Measurements from ENCODE around the gene PKP3. TPM values are rescaled to one million over a fixed set of nuclear protein-coding genes. Genes with fewer than 3 reads are reported as not detected.
"Not testable (repeated sequence)": the region's sequence is repeated elsewhere in the genome, so short reads cannot be mapped to it uniquely, and the experiment has no call there.

PKP3 gene
- total RNA-seq, 2 experiments from 2014 or later = not detected

- BruUV-seq (replicated peaks) = no TSS peak
- H3K36me3 ChIP-seq (ENCODE audit: insufficient read depth, low read length) = no peaks in the 10 kb centered on the region
- H3K27ac ChIP-seq (ENCODE audit: low read depth, low read length, poor library complexity, severe bottlenecking) = no peak overlapping the region
- no peak for DNase-seq (ENCODE audit: low spot score)
- H3K4me3 ChIP-seq (ENCODE audit: low read depth, low read length, poor library complexity, severe bottlenecking) = no peak overlapping the region
- H4K20me1 ChIP-seq (ENCODE audit: insufficient read depth, low read length) = no peaks in the 10 kb centered on the region
- intact Hi-C loops (cut with micrococcal nuclease; ENCODE audit: unreplicated experiment) = no loop called here
- POLR2A ChIA-PET = no interaction called here
- no peaks in the 10 kb centered on the region for H3K79me2 ChIP-seq (ENCODE audit: insufficient read depth, low read depth, low read length)
- H3K9me3 ChIP-seq (ENCODE audit: low read length) = no peaks in the 10 kb centered on the region
- TF ChIP-seq, protein P1, sequence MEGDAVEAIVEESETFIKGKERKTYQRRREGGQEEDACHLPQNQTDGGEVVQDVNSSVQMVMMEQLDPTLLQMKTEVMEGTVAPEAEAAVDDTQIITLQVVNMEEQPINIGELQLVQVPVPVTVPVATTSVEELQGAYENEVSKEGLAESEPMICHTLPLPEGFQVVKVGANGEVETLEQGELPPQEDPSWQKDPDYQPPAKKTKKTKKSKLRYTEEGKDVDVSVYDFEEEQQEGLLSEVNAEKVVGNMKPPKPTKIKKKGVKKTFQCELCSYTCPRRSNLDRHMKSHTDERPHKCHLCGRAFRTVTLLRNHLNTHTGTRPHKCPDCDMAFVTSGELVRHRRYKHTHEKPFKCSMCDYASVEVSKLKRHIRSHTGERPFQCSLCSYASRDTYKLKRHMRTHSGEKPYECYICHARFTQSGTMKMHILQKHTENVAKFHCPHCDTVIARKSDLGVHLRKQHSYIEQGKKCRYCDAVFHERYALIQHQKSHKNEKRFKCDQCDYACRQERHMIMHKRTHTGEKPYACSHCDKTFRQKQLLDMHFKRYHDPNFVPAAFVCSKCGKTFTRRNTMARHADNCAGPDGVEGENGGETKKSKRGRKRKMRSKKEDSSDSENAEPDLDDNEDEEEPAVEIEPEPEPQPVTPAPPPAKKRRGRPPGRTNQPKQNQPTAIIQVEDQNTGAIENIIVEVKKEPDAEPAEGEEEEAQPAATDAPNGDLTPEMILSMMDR (conservative IDR thresholded peaks at IDR 0.05; ENCODE audit: low read length) = no peak
- no peak for TF ChIP-seq EZH2phosphoT487 (IDR thresholded peaks at IDR 0.05; ENCODE audit: borderline replicate concordance, low read depth, low read length)
- no peaks in the 10 kb centered on the region for H3K9me2 ChIP-seq (ENCODE audit: insufficient read depth, low read length)
- no peak overlapping the region for H2AFZ ChIP-seq (ENCODE audit: low read length)
- no peak overlapping the region for H3K4me2 ChIP-seq (ENCODE audit: low read length)
- CTCF ChIA-PET (ENCODE audit: unreplicated experiment) = no interaction called here
- no peaks in the 10 kb centered on the region for H3K4me1 ChIP-seq (ENCODE audit: insufficient read depth, low read length, poor library complexity, severe bottlenecking)
Observed at GRCh38 chr11:400241-400689, 6.3 kb downstream of the PKP3 start.

DNA sequence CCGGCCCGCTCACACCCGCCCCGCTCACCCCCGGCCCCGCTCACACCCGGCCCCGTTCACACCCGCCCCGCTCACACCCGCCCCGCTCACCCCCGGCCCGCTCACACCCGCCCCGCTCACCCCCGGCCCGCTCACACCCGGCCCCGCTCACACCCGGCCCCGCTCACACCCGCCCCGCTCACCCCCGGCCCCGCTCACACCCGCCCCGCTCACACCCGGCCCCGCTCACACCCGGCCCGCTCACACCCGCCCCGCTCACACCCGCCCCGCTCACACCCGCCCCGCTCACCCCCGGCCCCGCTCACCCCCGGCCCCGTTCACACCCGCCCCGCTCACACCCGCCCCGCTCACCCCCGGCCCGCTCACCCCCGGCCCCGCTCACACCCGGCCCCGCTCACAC, 7.2 kb downstream of the PKP3 start:
- DNase-seq (ENCODE audit: low spot score); intact Hi-C loops (cut with micrococcal nuclease; ENCODE audit: unreplicated experiment): not testable (repeated sequence)

DNA sequence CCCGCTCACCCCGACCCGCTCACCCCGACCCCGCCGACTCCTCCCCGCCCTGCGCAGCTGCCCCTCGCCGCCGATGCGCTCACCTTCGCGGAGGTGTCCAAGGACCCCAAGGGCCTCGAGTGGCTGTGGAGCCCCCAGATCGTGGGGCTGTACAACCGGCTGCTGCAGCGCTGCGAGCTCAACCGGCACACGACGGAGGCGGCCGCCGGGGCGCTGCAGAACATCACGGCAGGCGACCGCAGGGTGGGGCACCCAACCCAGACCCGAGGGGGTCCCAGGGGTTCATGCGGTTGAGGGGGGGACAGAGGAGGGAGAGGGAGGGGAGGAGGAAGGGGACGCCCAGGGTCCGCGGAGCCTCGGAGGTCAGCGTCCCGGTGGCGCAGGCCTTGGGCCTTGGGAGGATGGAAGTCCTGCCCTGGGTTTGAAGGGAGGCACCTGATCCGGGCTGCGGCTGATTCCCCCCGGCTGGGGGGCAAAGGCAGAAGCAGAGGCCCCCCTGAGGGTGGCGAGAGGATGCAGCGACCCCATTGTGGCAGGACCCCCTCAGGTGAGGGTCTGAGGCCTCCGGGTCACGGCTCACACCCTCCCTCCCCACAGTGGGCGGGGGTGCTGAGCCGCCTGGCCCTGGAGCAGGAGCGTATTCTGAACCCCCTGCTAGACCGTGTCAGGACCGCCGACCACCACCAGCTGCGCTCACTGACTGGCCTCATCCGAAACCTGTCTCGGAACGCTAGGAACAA, 9.2 kb downstream of the PKP3 start:
- H3K9me3 ChIP-seq (ENCODE audit: low read length) = no peaks in the 10 kb centered on the region
- no TSS peak for BruUV-seq (replicated peaks)
- H3K4me1 ChIP-seq (ENCODE audit: insufficient read depth, low read length, poor library complexity, severe bottlenecking) = peaks cover 11% of the 10 kb centered on the region
- no peaks in the 10 kb centered on the region for H3K36me3 ChIP-seq (ENCODE audit: insufficient read depth, low read length)
- no peak overlapping the region for H3K4me3 ChIP-seq (ENCODE audit: low read depth, low read length, poor library complexity, severe bottlenecking)
- no peak overlapping the region for H2AFZ ChIP-seq (ENCODE audit: low read length)
- CTCF ChIA-PET (ENCODE audit: unreplicated experiment) = no interaction called here
- POLR2A ChIA-PET = no interaction called here
- intact Hi-C loops (cut with micrococcal nuclease; ENCODE audit: unreplicated experiment) = no loop called here
- H3K27ac ChIP-seq (ENCODE audit: low read depth, low read length, poor library complexity, severe bottlenecking) = no peak overlapping the region
- H3K4me2 ChIP-seq (ENCODE audit: low read length) = no peak overlapping the region
- H3K9me2 ChIP-seq (ENCODE audit: insufficient read depth, low read length) = no peaks in the 10 kb centered on the region
- H4K20me1 ChIP-seq (ENCODE audit: insufficient read depth, low read length) = no peaks in the 10 kb centered on the region
- no peaks in the 10 kb centered on the region for H3K79me2 ChIP-seq (ENCODE audit: insufficient read depth, low read depth, low read length)
- TF ChIP-seq, protein P1 (conservative IDR thresholded peaks at IDR 0.05; ENCODE audit: low read length) = no peak
- no peak for TF ChIP-seq EZH2phosphoT487 (IDR thresholded peaks at IDR 0.05; ENCODE audit: borderline replicate concordance, low read depth, low read length)
- no peak for DNase-seq (ENCODE audit: low spot score)

More for the DNA sequence above, 7.2 kb downstream of the PKP3 start:
- H3K36me3 ChIP-seq (ENCODE audit: insufficient read depth, low read length); H3K9me3 ChIP-seq (ENCODE audit: low read length); H3K79me2 ChIP-seq (ENCODE audit: insufficient read depth, low read depth, low read length); H3K4me1 ChIP-seq (ENCODE audit: insufficient read depth, low read length, poor library complexity, severe bottlenecking); CTCF ChIA-PET (ENCODE audit: unreplicated experiment); H4K20me1 ChIP-seq (ENCODE audit: insufficient read depth, low read length); H2AFZ ChIP-seq (ENCODE audit: low read length); BruUV-seq (replicated peaks); H3K4me3 ChIP-seq (ENCODE audit: low read depth, low read length, poor library complexity, severe bottlenecking); H3K27ac ChIP-seq (ENCODE audit: low read depth, low read length, poor library complexity, severe bottlenecking); H3K9me2 ChIP-seq (ENCODE audit: insufficient read depth, low read length); H3K4me2 ChIP-seq (ENCODE audit: low read length); POLR2A ChIA-PET: not testable (repeated sequence)
